Liver (tissue), 9 donors: ENCODE results near the gene OR6K6. TPM values are rescaled to one million over a fixed set of nuclear protein-coding genes. Genes with fewer than 3 reads are reported as not detected.

Source experiments
- DNase-seq: peaks from one replicate; pipeline ENCODE4 v3.0.0-alpha.2; 2017; ENCODE audit warnings: low spot score
- H3K27ac ChIP-seq, 2 donors: one replicate each; pipeline ENCODE4 v1.7.0; 2013; ENCODE audit warnings: inconsistent platforms in 2 of 2, low read length in 2 of 2, control low read depth in 1 of 2, low read depth in 1 of 2, mild to moderate bottlenecking in 1 of 2
- H3K27me3 ChIP-seq, 4 donors: one replicate each; pipeline versions ENCODE4 v1.6.1 to v1.7.0; 2013; ENCODE audit warnings: low read length in 3 of 4, inconsistent platforms in 1 of 4, mild to moderate bottlenecking in 1 of 4, moderate library complexity in 1 of 4; ENCODE audit not compliant: control insufficient read depth in 4 of 4, insufficient read depth in 4 of 4
- H3K36me3 ChIP-seq, 4 donors: one replicate each; pipeline versions ENCODE4 v1.6.1 to v1.7.0; 2013; ENCODE audit warnings: low read length in 3 of 4, mild to moderate bottlenecking in 3 of 4, low read depth in 1 of 4, moderate library complexity in 1 of 4; ENCODE audit not compliant: control insufficient read depth in 4 of 4, insufficient read depth in 3 of 4
- H3K4me1 ChIP-seq, 4 donors: one replicate each; pipeline versions ENCODE4 v1.6.1 to v1.7.0; 2013; ENCODE audit warnings: low read length in 3 of 4, mild to moderate bottlenecking in 3 of 4, moderate library complexity in 1 of 4; ENCODE audit not compliant: control insufficient read depth in 4 of 4, insufficient read depth in 4 of 4
- H3K4me3 ChIP-seq, 3 donors: one replicate each; pipeline versions ENCODE4 v1.6.1 to v1.7.0; 2013; ENCODE audit warnings: low read length in 3 of 3, control low read depth in 1 of 3, low read depth in 1 of 3, mild to moderate bottlenecking in 1 of 3
- H3K9ac ChIP-seq, 2 donors: one replicate each; pipeline ENCODE4 v1.7.0; 2013; ENCODE audit warnings: low read length in 2 of 2, mild to moderate bottlenecking in 2 of 2, moderate library complexity in 2 of 2, control low read depth in 1 of 2, low read depth in 1 of 2
- H3K9me3 ChIP-seq, 4 donors: one replicate each; pipeline versions ENCODE4 v1.6.1 to v1.7.0; 2013; ENCODE audit warnings: low read length in 3 of 4; ENCODE audit not compliant: control insufficient read depth in 4 of 4
- FOXA1 ChIP-seq: IDR thresholded peaks from 2 replicates; pipeline ENCODE4 v1.6.1; 2016; ENCODE audit warnings: antibody characterized with exemption
- FOXA2 ChIP-seq: IDR thresholded peaks from 2 replicates; pipeline ENCODE4 v1.6.1; 2016; ENCODE audit warnings: antibody characterized with exemption
- GABPA ChIP-seq, 2 donors: IDR thresholded peaks in 1 of 2; conservative IDR thresholded peaks in 1 of 2; 2 replicates each; pipeline ENCODE4 v1.6.1; 2016; ENCODE audit warnings: antibody characterized with exemption in 2 of 2, mild to moderate bottlenecking in 1 of 2, moderate library complexity in 1 of 2
- HNF4A ChIP-seq, 2 donors: conservative IDR thresholded peaks; 2 replicates each; pipeline ENCODE4 v1.6.1; 2016; ENCODE audit warnings: antibody characterized with exemption in 2 of 2, mild to moderate bottlenecking in 2 of 2
- HNF4G ChIP-seq: IDR thresholded peaks from 2 replicates; pipeline ENCODE4 v1.6.1; 2016; ENCODE audit warnings: antibody characterized with exemption
- JUND ChIP-seq, 2 donors: IDR thresholded peaks; 2 replicates each; pipeline ENCODE4 v1.6.1; 2016; ENCODE audit warnings: antibody characterized with exemption in 2 of 2
- NR2F2 ChIP-seq: IDR thresholded peaks from 2 replicates; pipeline ENCODE4 v1.6.1; 2016; ENCODE audit warnings: antibody characterized with exemption
- RAD21 ChIP-seq, 2 donors: IDR thresholded peaks; 2 replicates each; pipeline ENCODE4 v1.6.1; 2016; ENCODE audit warnings: antibody characterized with exemption in 2 of 2, mild to moderate bottlenecking in 2 of 2
- RXRA ChIP-seq, 2 donors: IDR thresholded peaks; 2 replicates each; pipeline ENCODE4 v1.6.1; 2017 to 2018; ENCODE audit warnings: antibody characterized with exemption in 2 of 2, mild to moderate bottlenecking in 1 of 2
- SP1 ChIP-seq: IDR thresholded peaks from 2 replicates; pipeline ENCODE4 v1.6.1; 2018; ENCODE audit warnings: antibody characterized with exemption, mild to moderate bottlenecking
- TAF1 ChIP-seq: conservative IDR thresholded peaks from 2 replicates; pipeline ENCODE4 v1.6.1; 2016; ENCODE audit warnings: antibody characterized with exemption, mild to moderate bottlenecking
- YY1 ChIP-seq: IDR thresholded peaks from 2 replicates; pipeline ENCODE4 v1.6.1; 2016; ENCODE audit warnings: antibody characterized with exemption, mild to moderate bottlenecking
- WGBS: extraction: QIAGEN DNeasy Blood & Tissue Kit; methylation state at CpG from one replicate; pipeline ENCODE4 v1.1.7; 2013; 5-methylcytosine and 5-hydroxymethylcytosine counted together
- polyA plus RNA-seq, 2 donors: library from polyadenylated mRNA; stranded (reverse) in 1 of 2; unstranded in 1 of 2; fragments of 200-250 nt in 1 of 2; fragments of >200 nt in 1 of 2; fragmentation: Nextera tagmentation in 1 of 2; extraction: Ambion mirVana in 1 of 2; gene quantifications; one replicate each; pipeline versions ENCODE4 v1.2.1 to v1.2.3, GENCODE V29; 2013 to 2015
- total RNA-seq, 2 donors: library from RNA; depleted of rRNA; stranded (reverse); fragments of >200 nt; gene quantifications; one replicate each; pipeline ENCODE4 v1.2.3, GENCODE V29; 2014
- TF ChIP-seq, protein P1 (sequence below): IDR thresholded peaks from 2 replicates; pipeline ENCODE4 v1.6.1; 2016; ENCODE audit warnings: antibody characterized with exemption
- TF ChIP-seq, protein P2 (sequence below): IDR thresholded peaks from 2 replicates; pipeline ENCODE4 v1.6.1; 2016; ENCODE audit warnings: antibody characterized with exemption
- TF ChIP-seq, protein P3 (sequence below): IDR thresholded peaks from 2 replicates; pipeline ENCODE4 v1.6.1; 2016; ENCODE audit warnings: antibody characterized with exemption
- TF ChIP-seq, protein P4 (sequence below): IDR thresholded peaks from 2 replicates; pipeline ENCODE4 v1.6.1; 2016; ENCODE audit warnings: antibody characterized with exemption, mild to moderate bottlenecking
- TF ChIP-seq, protein P5 (sequence below): fragments of 150-350 bp; IDR thresholded peaks from 2 replicates; pipeline ENCODE4 v1.5.1; 2017; ENCODE audit warnings: improper control_type of control experiment, low read depth, low read length; ENCODE audit not compliant: missing input control
- donor health status: healthy.
- donor health status: healthy.
- donor health status: healthy.
- donor health status: healthy.
- donor health status: healthy.

The OR6K6 gene
- total and polyA plus RNA-seq, 4 donors: not detected

DNA sequence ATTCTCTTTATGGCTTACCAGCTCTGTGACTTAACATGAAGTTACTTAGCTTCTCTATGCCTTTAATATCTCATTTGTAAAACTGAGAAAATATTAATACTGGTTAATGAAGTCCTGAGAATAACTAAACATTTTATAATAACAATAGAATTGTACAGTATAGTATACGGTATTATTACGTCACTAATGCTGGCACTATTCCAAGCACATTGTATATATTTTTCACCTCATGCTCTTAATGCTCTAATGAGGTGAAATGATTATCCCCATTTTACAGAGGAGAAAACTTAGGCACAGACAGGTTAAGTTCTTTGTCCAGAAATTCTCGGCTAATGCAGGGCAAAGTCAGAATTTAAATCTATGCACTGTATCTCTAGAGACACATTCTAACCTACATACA is 34.9 kb upstream of the OR6K6 start:
- no peaks in the 10 kb centered on the region for H3K36me3 ChIP-seq
- no peak overlapping the region for H3K27ac ChIP-seq
- no peaks in the 10 kb centered on the region for H3K4me1 ChIP-seq
- WGBS: 63% methylated on average over 3 of the region's 3 CpGs
- no peak for DNase-seq
- H3K9ac ChIP-seq: no peak overlapping the region
- H3K27me3 ChIP-seq: peaks cover 0 to 3% (median 0%) of the 10 kb centered on the region in 4 donors
- H3K4me3 ChIP-seq: no peak overlapping the region
- TF ChIP-seq, protein P1, sequence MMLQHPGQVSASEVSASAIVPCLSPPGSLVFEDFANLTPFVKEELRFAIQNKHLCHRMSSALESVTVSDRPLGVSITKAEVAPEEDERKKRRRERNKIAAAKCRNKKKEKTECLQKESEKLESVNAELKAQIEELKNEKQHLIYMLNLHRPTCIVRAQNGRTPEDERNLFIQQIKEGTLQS: no peak
- no peak for TF ChIP-seq FOXA2
- TF ChIP-seq YY1: no peak
- TF ChIP-seq FOXA1: no peak
- no peak for TF ChIP-seq NR2F2
- no peak for TF ChIP-seq RXRA (IDR thresholded peaks at IDR 0.05)
- TF ChIP-seq, protein P2, sequence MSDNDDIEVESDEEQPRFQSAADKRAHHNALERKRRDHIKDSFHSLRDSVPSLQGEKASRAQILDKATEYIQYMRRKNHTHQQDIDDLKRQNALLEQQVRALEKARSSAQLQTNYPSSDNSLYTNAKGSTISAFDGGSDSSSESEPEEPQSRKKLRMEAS: no peak
- no peak for TF ChIP-seq RAD21 (IDR thresholded peaks at IDR 0.05)
- TF ChIP-seq, protein P3, sequence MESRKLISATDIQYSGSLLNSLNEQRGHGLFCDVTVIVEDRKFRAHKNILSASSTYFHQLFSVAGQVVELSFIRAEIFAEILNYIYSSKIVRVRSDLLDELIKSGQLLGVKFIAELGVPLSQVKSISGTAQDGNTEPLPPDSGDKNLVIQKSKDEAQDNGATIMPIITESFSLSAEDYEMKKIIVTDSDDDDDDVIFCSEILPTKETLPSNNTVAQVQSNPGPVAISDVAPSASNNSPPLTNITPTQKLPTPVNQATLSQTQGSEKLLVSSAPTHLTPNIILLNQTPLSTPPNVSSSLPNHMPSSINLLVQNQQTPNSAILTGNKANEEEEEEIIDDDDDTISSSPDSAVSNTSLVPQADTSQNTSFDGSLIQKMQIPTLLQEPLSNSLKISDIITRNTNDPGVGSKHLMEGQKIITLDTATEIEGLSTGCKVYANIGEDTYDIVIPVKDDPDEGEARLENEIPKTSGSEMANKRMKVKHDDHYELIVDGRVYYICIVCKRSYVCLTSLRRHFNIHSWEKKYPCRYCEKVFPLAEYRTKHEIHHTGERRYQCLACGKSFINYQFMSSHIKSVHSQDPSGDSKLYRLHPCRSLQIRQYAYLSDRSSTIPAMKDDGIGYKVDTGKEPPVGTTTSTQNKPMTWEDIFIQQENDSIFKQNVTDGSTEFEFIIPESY: no peak
- TF ChIP-seq, protein P4, sequence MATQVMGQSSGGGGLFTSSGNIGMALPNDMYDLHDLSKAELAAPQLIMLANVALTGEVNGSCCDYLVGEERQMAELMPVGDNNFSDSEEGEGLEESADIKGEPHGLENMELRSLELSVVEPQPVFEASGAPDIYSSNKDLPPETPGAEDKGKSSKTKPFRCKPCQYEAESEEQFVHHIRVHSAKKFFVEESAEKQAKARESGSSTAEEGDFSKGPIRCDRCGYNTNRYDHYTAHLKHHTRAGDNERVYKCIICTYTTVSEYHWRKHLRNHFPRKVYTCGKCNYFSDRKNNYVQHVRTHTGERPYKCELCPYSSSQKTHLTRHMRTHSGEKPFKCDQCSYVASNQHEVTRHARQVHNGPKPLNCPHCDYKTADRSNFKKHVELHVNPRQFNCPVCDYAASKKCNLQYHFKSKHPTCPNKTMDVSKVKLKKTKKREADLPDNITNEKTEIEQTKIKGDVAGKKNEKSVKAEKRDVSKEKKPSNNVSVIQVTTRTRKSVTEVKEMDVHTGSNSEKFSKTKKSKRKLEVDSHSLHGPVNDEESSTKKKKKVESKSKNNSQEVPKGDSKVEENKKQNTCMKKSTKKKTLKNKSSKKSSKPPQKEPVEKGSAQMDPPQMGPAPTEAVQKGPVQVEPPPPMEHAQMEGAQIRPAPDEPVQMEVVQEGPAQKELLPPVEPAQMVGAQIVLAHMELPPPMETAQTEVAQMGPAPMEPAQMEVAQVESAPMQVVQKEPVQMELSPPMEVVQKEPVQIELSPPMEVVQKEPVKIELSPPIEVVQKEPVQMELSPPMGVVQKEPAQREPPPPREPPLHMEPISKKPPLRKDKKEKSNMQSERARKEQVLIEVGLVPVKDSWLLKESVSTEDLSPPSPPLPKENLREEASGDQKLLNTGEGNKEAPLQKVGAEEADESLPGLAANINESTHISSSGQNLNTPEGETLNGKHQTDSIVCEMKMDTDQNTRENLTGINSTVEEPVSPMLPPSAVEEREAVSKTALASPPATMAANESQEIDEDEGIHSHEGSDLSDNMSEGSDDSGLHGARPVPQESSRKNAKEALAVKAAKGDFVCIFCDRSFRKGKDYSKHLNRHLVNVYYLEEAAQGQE: no peak
- TF ChIP-seq HNF4G: no peak
- H3K9me3 ChIP-seq: no peaks in the 10 kb centered on the region

DNA sequence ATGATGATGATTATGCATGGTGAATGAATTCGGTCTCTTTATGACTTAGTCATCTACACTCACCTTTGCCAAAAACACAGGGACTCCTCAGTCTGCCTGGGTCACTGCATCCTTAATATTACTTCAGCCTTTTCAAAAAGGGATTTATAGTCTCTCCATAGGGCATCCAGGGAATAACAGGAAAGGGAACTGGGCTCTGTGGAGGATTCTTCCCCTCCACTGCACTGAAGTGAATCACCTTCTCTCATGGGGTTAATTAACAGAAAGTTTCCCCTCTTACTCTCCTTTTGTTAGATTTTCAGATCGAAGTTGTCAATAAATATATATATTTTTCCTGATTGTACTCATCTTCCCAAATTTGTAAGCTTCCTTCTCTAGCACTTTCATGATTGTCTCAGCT is 33.9 kb upstream of the OR6K6 start, which contains the start of gene OR6K3:
TSS of gene OR6K3 (minus strand) at position 101 of the 400 bp plus-strand sequence. CDS start 2,605 bp downstream, outside the sequence.
- no peaks in the 10 kb centered on the region for H3K9me3 ChIP-seq
- no peak for DNase-seq
- H3K4me3 ChIP-seq: no peak within 1 kb of the TSS
- no peaks in the 10 kb centered on the region for H3K4me1 ChIP-seq
- peaks cover 0 to 3% (median 0%) of the 10 kb centered on the region in 4 donors for H3K27me3 ChIP-seq
- no peaks in the 10 kb centered on the region for H3K36me3 ChIP-seq
- H3K27ac ChIP-seq: no peak within 1 kb of the TSS
- no peak within 1 kb of the TSS for H3K9ac ChIP-seq
- 64% methylated on average over 2 of the region's 2 CpGs for WGBS
- TF ChIP-seq, protein P2: no peak
- no peak for TF ChIP-seq NR2F2
- TF ChIP-seq JUND (IDR thresholded peaks at IDR 0.05): no peak
- no peak for TF ChIP-seq HNF4A (conservative IDR thresholded peaks at IDR 0.05)
- no peak for TF ChIP-seq TAF1
- no peak for TF ChIP-seq YY1
- TF ChIP-seq RXRA (IDR thresholded peaks at IDR 0.05): no peak
- TF ChIP-seq SP1: no peak
- no peak for TF ChIP-seq RAD21 (IDR thresholded peaks at IDR 0.05)
- TF ChIP-seq, protein P3: no peak
- TF ChIP-seq HNF4G: no peak
- no peak for TF ChIP-seq FOXA2
- TF ChIP-seq GABPA (IDR thresholded peaks at IDR 0.05 in 1 of 2, conservative IDR thresholded peaks at IDR 0.05 in 1 of 2): no peak
- TF ChIP-seq, protein P5, sequence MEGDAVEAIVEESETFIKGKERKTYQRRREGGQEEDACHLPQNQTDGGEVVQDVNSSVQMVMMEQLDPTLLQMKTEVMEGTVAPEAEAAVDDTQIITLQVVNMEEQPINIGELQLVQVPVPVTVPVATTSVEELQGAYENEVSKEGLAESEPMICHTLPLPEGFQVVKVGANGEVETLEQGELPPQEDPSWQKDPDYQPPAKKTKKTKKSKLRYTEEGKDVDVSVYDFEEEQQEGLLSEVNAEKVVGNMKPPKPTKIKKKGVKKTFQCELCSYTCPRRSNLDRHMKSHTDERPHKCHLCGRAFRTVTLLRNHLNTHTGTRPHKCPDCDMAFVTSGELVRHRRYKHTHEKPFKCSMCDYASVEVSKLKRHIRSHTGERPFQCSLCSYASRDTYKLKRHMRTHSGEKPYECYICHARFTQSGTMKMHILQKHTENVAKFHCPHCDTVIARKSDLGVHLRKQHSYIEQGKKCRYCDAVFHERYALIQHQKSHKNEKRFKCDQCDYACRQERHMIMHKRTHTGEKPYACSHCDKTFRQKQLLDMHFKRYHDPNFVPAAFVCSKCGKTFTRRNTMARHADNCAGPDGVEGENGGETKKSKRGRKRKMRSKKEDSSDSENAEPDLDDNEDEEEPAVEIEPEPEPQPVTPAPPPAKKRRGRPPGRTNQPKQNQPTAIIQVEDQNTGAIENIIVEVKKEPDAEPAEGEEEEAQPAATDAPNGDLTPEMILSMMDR: no peak
- TF ChIP-seq, protein P1: no peak
- TF ChIP-seq, protein P4: no peak
